Karpas-422 (cell line): ENCODE data around the gene ZNF319. TPM values are rescaled to one million over a fixed set of nuclear protein-coding genes. Genes with fewer than 3 reads are reported as not detected.

Experiments used
- DNase-seq: peaks from one replicate; pipeline ENCODE4 v3.0.0-alpha.2; 2015
- H2AFZ ChIP-seq: fragments of 200-600 bp; sonication (generic); 2 replicates; pipeline ENCODE4 v1.6.1; 2014; ENCODE audit warnings: antibody characterized with exemption, low read length, mixed read lengths
- H3K27ac ChIP-seq: fragments of 200-600 bp; sonication (generic); 2 replicates; pipeline ENCODE4 v1.5.1; 2014; ENCODE audit warnings: mild to moderate bottlenecking, low read length, moderate library complexity
- H3K27me3 ChIP-seq: fragments of 200-600 bp; sonication (generic); 2 replicates; pipeline ENCODE4 v1.6.1; 2014; ENCODE audit warnings: low read length, mixed read lengths
- H3K36me3 ChIP-seq: fragments of 200-600 bp; sonication (generic); 2 replicates; pipeline ENCODE4 v1.6.1; 2014; ENCODE audit warnings: low read length, mixed read lengths; ENCODE audit not compliant: insufficient read depth
- H3K4me1 ChIP-seq: fragments of 200-600 bp; sonication (generic); 2 replicates; pipeline ENCODE4 v1.6.1; 2014; ENCODE audit warnings: mild to moderate bottlenecking, low read length, mixed read lengths
- H3K4me2 ChIP-seq: fragments of 200-600 bp; sonication (generic); 2 replicates; pipeline ENCODE4 v1.6.1; 2014; ENCODE audit warnings: low read length, low read depth, mild to moderate bottlenecking; ENCODE audit not compliant: poor library complexity, severe bottlenecking
- H3K4me3 ChIP-seq: fragments of 200-600 bp; sonication (generic); 2 replicates; pipeline ENCODE4 v1.5.1; 2014; ENCODE audit warnings: mild to moderate bottlenecking, antibody characterized with exemption, low read length, mixed read lengths
- H3K79me2 ChIP-seq: fragments of 200-600 bp; sonication (generic); 2 replicates; pipeline ENCODE4 v1.6.1; 2014; ENCODE audit warnings: mild to moderate bottlenecking, low read length, mixed read lengths
- H3K9ac ChIP-seq: fragments of 200-600 bp; sonication (generic); 2 replicates; pipeline ENCODE4 v1.6.0; 2014; ENCODE audit warnings: low read length
- H3K9me2 ChIP-seq: fragments of 200-600 bp; sonication (generic), shearing (Covaris generic); replicated peaks from 2 replicates; pipeline ENCODE4 v1.6.0; 2014; ENCODE audit warnings: mild to moderate bottlenecking, low read length, moderate library complexity; ENCODE audit not compliant: insufficient read depth
- H3K9me3 ChIP-seq: fragments of 300-700, 200-600 bp; sonication (generic); 2 replicates; pipeline ENCODE4 v1.6.1; 2014; ENCODE audit warnings: low read length, mixed read lengths
- H4K20me1 ChIP-seq: fragments of 200-600 bp; sonication (generic); 2 replicates; pipeline ENCODE4 v1.6.1; 2014; ENCODE audit warnings: mild to moderate bottlenecking, antibody characterized with exemption, low read length, low read depth; ENCODE audit not compliant: insufficient read depth
- total RNA-seq: library from RNA; depleted of rRNA; stranded (reverse); fragments of >200 nt; shearing (Covaris generic); gene quantifications from 2 replicates; pipeline ENCODE4 v1.2.3, GENCODE V29; 2014; ENCODE audit warnings: low replicate concordance

Gene ZNF319
- total RNA-seq, 1 experiment from 2014 or later: 3.7 TPM

GRCh38 chr16:57976331-57976796, 24.1 kb downstream of the ZNF319 start:
- H3K4me2 ChIP-seq: no peak overlapping the region
- H3K27ac ChIP-seq: no peak overlapping the region
- DNase-seq: no peak
- no peak overlapping the region for H2AFZ ChIP-seq
- H3K4me1 ChIP-seq: no peaks in the 10 kb centered on the region
- no peak overlapping the region for H3K4me3 ChIP-seq
- no peaks in the 10 kb centered on the region for H3K36me3 ChIP-seq
- H3K9ac ChIP-seq: no peak overlapping the region
- H3K9me3 ChIP-seq: no peaks in the 10 kb centered on the region
- no peaks in the 10 kb centered on the region for H3K79me2 ChIP-seq
- no peaks in the 10 kb centered on the region for H3K27me3 ChIP-seq
- no peaks in the 10 kb centered on the region for H3K9me2 ChIP-seq
- H4K20me1 ChIP-seq: no peaks in the 10 kb centered on the region

GRCh38 chr16:57972306-57972705, 28.2 kb downstream of the ZNF319 start:
- no peaks in the 10 kb centered on the region for H4K20me1 ChIP-seq
- H3K4me2 ChIP-seq: no peak overlapping the region
- H3K36me3 ChIP-seq: no peaks in the 10 kb centered on the region
- no peaks in the 10 kb centered on the region for H3K4me1 ChIP-seq
- no peak overlapping the region for H3K4me3 ChIP-seq
- H3K27ac ChIP-seq: no peak overlapping the region
- no peak overlapping the region for H2AFZ ChIP-seq
- H3K9me3 ChIP-seq: no peaks in the 10 kb centered on the region
- H3K9ac ChIP-seq: no peak overlapping the region
- H3K27me3 ChIP-seq: no peaks in the 10 kb centered on the region
- H3K9me2 ChIP-seq: no peaks in the 10 kb centered on the region
- no peaks in the 10 kb centered on the region for H3K79me2 ChIP-seq
- no peak for DNase-seq

GRCh38 chr16:57971848-57972247, 28.6 kb downstream of the ZNF319 start:
- Histone ChIP-seq H3K4me2 (no peak overlapping the region), H3K27ac (no peak overlapping the region), H2AFZ (no peak overlapping the region), H3K27me3 (no peaks in the 10 kb centered on the region), H3K4me3 (no peak overlapping the region), H3K9me3 (no peaks in the 10 kb centered on the region), H3K79me2 (no peaks in the 10 kb centered on the region), H3K36me3 (no peaks in the 10 kb centered on the region), H4K20me1 (no peaks in the 10 kb centered on the region), H3K4me1 (no peaks in the 10 kb centered on the region), H3K9ac (no peak overlapping the region), H3K9me2 (no peaks in the 10 kb centered on the region)
- DNase-seq: no peak

- Histone ChIP-seq H3K27ac (no peak within 1 kb of the TSS), H3K4me2 (no peak within 1 kb of the TSS), H3K9me2 (no peaks in the 10 kb centered on the region), H2AFZ (no peak within 1 kb of the TSS), H3K79me2 (no peaks in the 10 kb centered on the region), H3K9ac (no peak within 1 kb of the TSS), H3K4me1 (no peaks in the 10 kb centered on the region), H3K9me3 (no peaks in the 10 kb centered on the region), H3K36me3 (no peaks in the 10 kb centered on the region), H3K4me3 (no peak within 1 kb of the TSS), H4K20me1 (no peaks in the 10 kb centered on the region), H3K27me3 (no peaks in the 10 kb centered on the region)
- DNase-seq: no peak
Observed at GRCh38 chr16:57970970-57971369, 29.5 kb downstream of the ZNF319 start, which contains the start of gene CNGB1. TSS of gene CNGB1 (minus strand) at chr16:57971128. CDS start at chr16:57967286, 3,842 bp downstream.

- Histone ChIP-seq H3K27me3 (no peaks in the 10 kb centered on the region), H2AFZ (no peak overlapping the region)
Observed at GRCh38 chr16:57970319-57970718, 30.2 kb downstream of the ZNF319 start.

GRCh38 chr16:57969451-57970123, 30.9 kb downstream of the ZNF319 start:
- DNase-seq: no peak
- Histone ChIP-seq H3K79me2 (no peaks in the 10 kb centered on the region), H3K27me3 (no peaks in the 10 kb centered on the region), H3K27ac (no peak overlapping the region), H2AFZ (no peak overlapping the region), H3K4me1 (no peaks in the 10 kb centered on the region), H3K9ac (no peak overlapping the region), H3K4me2 (no peak overlapping the region), H4K20me1 (no peaks in the 10 kb centered on the region), H3K36me3 (no peaks in the 10 kb centered on the region), H3K9me2 (no peaks in the 10 kb centered on the region), H3K9me3 (no peaks in the 10 kb centered on the region), H3K4me3 (no peak overlapping the region)

More at GRCh38 chr16:57970319-57970718, 30.2 kb downstream of the ZNF319 start:
- H3K79me2 ChIP-seq: no peaks in the 10 kb centered on the region
- no peak overlapping the region for H3K4me3 ChIP-seq
- DNase-seq: no peak
- no peaks in the 10 kb centered on the region for H3K4me1 ChIP-seq
- no peaks in the 10 kb centered on the region for H3K9me2 ChIP-seq
- no peaks in the 10 kb centered on the region for H3K9me3 ChIP-seq
- no peaks in the 10 kb centered on the region for H4K20me1 ChIP-seq
- no peak overlapping the region for H3K4me2 ChIP-seq
- no peak overlapping the region for H3K27ac ChIP-seq
- no peaks in the 10 kb centered on the region for H3K36me3 ChIP-seq
- no peak overlapping the region for H3K9ac ChIP-seq

GRCh38 chr16:57967916-57968315, 32.6 kb downstream of the ZNF319 start:
- H3K4me3 ChIP-seq: no peak overlapping the region
- H4K20me1 ChIP-seq: no peaks in the 10 kb centered on the region
- no peak overlapping the region for H3K9ac ChIP-seq
- no peaks in the 10 kb centered on the region for H3K4me1 ChIP-seq
- DNase-seq: no peak
- H3K27me3 ChIP-seq: no peaks in the 10 kb centered on the region
- H3K79me2 ChIP-seq: no peaks in the 10 kb centered on the region
- H3K9me3 ChIP-seq: no peaks in the 10 kb centered on the region
- H3K27ac ChIP-seq: no peak overlapping the region
- H3K36me3 ChIP-seq: no peaks in the 10 kb centered on the region
- H2AFZ ChIP-seq: no peak overlapping the region
- no peaks in the 10 kb centered on the region for H3K9me2 ChIP-seq
- no peak overlapping the region for H3K4me2 ChIP-seq

GRCh38 chr16:57966986-57967385, 33.5 kb downstream of the ZNF319 start:
- Histone ChIP-seq H4K20me1 (no peaks in the 10 kb centered on the region), H3K4me1 (no peaks in the 10 kb centered on the region), H3K4me2 (no peak overlapping the region), H3K4me3 (no peak overlapping the region), H3K9me3 (no peaks in the 10 kb centered on the region), H3K36me3 (no peaks in the 10 kb centered on the region), H2AFZ (no peak overlapping the region), H3K9ac (no peak overlapping the region), H3K9me2 (no peaks in the 10 kb centered on the region), H3K27me3 (no peaks in the 10 kb centered on the region), H3K27ac (no peak overlapping the region), H3K79me2 (no peaks in the 10 kb centered on the region)
- no peak for DNase-seq
